Loucy (cell line): ENCODE results near the gene SEM1.

Source experiments
- H2AFZ ChIP-seq: fragments of 200-600 bp; sonication (generic); 2 replicates; pipeline ENCODE4 v1.6.0; 2016; ENCODE audit warnings: antibody characterized with exemption, mild to moderate bottlenecking, low read length, moderate library complexity
- H3F3A ChIP-seq: fragments of 200-600 bp; 2 replicates; pipeline ENCODE4 v1.6.0; 2016; ENCODE audit warnings: antibody characterized with exemption, low read depth, mild to moderate bottlenecking
- H3K27me3 ChIP-seq: fragments of 200-600 bp; sonication (generic); 2 replicates; pipeline ENCODE4 v1.6.1; 2014; ENCODE audit warnings: low read length, mild to moderate bottlenecking; ENCODE audit not compliant: insufficient read depth, poor library complexity, severe bottlenecking
- H3K36me3 ChIP-seq: fragments of 200-600 bp; sonication (generic); 2 replicates; pipeline ENCODE4 v1.6.1; 2016; ENCODE audit warnings: low read length; ENCODE audit not compliant: insufficient read depth
- H3K4me1 ChIP-seq: fragments of 200-600 bp; sonication (generic); 2 replicates; pipeline ENCODE4 v1.5.1; 2014; ENCODE audit warnings: low read length, mild to moderate bottlenecking; ENCODE audit not compliant: insufficient read depth, poor library complexity, severe bottlenecking
- H3K4me2 ChIP-seq: fragments of 200-600 bp; sonication (generic); 2 replicates; pipeline ENCODE4 v1.6.0; 2014; ENCODE audit warnings: antibody characterized with exemption, low read length, low read depth, mild to moderate bottlenecking; ENCODE audit not compliant: poor library complexity, severe bottlenecking
- H3K4me3 ChIP-seq: fragments of 200-600 bp; sonication (generic); 2 replicates; pipeline ENCODE4 v1.5.1; 2014; ENCODE audit warnings: low read length, mild to moderate bottlenecking, mixed read lengths; ENCODE audit not compliant: poor library complexity, severe bottlenecking
- H3K79me2 ChIP-seq: fragments of 200-600 bp; sonication (generic); 2 replicates; pipeline ENCODE4 v1.6.1; 2014; ENCODE audit warnings: low read length; ENCODE audit not compliant: insufficient read depth
- H3K9ac ChIP-seq: fragments of 200-600 bp; sonication (generic); 2 replicates; pipeline ENCODE4 v1.6.0; 2014; ENCODE audit warnings: mild to moderate bottlenecking, low read depth, low read length, moderate library complexity; ENCODE audit not compliant: poor library complexity, severe bottlenecking
- H3K9me2 ChIP-seq: fragments of 200-600 bp; sonication (generic); replicated peaks from 2 replicates; pipeline ENCODE4 v1.6.1; 2016; ENCODE audit warnings: low read depth, low read length, mixed read lengths
- H3K9me3 ChIP-seq: fragments of 200-600 bp; sonication (generic); 2 replicates; pipeline ENCODE4 v1.6.1; 2014; ENCODE audit warnings: mild to moderate bottlenecking, antibody characterized with exemption, low read length, low read depth; ENCODE audit not compliant: insufficient read depth
- H4K20me1 ChIP-seq: fragments of 200-600 bp; sonication (generic); 2 replicates; pipeline ENCODE4 v1.6.0; 2014; ENCODE audit warnings: antibody characterized with exemption, low read length, mild to moderate bottlenecking; ENCODE audit not compliant: insufficient read depth, poor library complexity, severe bottlenecking
- EZH2phosphoT487 ChIP-seq: fragments of 200-600 bp; IDR thresholded peaks from 2 replicates; pipeline ENCODE4 v1.6.1; 2018; ENCODE audit warnings: antibody characterized with exemption, mild to moderate bottlenecking, moderate library complexity, borderline replicate concordance
- TF ChIP-seq, protein P1 (sequence below): fragments of 200-600 bp; sonication (generic); conservative IDR thresholded peaks from 2 replicates; pipeline ENCODE4 v1.5.1; 2014; ENCODE audit warnings: mild to moderate bottlenecking, antibody characterized with exemption, low read length

The SEM1 gene

GRCh38 chr7:96640054-96640453, 69.6 kb downstream of the SEM1 start:
- no peaks in the 10 kb centered on the region for H3K9me3 ChIP-seq
- H2AFZ ChIP-seq, result no peak overlapping the region
- H3K9me2 ChIP-seq, result no peaks in the 10 kb centered on the region
- no peaks in the 10 kb centered on the region for H3K27me3 ChIP-seq
- peaks cover 6% of the 10 kb centered on the region for H3K4me1 ChIP-seq
- H3K9ac ChIP-seq, result no peak overlapping the region
- no peaks in the 10 kb centered on the region for H4K20me1 ChIP-seq
- no peak for TF ChIP-seq EZH2phosphoT487
- TF ChIP-seq, protein P1, sequence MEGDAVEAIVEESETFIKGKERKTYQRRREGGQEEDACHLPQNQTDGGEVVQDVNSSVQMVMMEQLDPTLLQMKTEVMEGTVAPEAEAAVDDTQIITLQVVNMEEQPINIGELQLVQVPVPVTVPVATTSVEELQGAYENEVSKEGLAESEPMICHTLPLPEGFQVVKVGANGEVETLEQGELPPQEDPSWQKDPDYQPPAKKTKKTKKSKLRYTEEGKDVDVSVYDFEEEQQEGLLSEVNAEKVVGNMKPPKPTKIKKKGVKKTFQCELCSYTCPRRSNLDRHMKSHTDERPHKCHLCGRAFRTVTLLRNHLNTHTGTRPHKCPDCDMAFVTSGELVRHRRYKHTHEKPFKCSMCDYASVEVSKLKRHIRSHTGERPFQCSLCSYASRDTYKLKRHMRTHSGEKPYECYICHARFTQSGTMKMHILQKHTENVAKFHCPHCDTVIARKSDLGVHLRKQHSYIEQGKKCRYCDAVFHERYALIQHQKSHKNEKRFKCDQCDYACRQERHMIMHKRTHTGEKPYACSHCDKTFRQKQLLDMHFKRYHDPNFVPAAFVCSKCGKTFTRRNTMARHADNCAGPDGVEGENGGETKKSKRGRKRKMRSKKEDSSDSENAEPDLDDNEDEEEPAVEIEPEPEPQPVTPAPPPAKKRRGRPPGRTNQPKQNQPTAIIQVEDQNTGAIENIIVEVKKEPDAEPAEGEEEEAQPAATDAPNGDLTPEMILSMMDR, result no peak
- no peak overlapping the region for H3K4me2 ChIP-seq
- no peaks in the 10 kb centered on the region for H3K36me3 ChIP-seq
- no peaks in the 10 kb centered on the region for H3F3A ChIP-seq
- no peaks in the 10 kb centered on the region for H3K79me2 ChIP-seq
- H3K4me3 ChIP-seq, result no peak overlapping the region
